Uterus (tissue), 2 donors: ENCODE data around the gene NBAS.

Experiments
- POLR2A ChIP-seq, 2 donors: fragments of 450-650 bp; IDR thresholded peaks; one replicate each; pipeline ENCODE4 v1.6.1; 2016; ENCODE audit warnings: antibody characterized with exemption in 2 of 2, mild to moderate bottlenecking in 1 of 2, moderate library complexity in 1 of 2
- TF ChIP-seq, protein P1 (sequence below), 4 experiments: fragments of 200-600 bp in 2 of 4; fragments of 450-650 bp in 2 of 4; sonication (generic) in 2 of 4; IDR thresholded peaks; one replicate each; pipeline ENCODE4 v1.5.1; 2016 to 2019; ENCODE audit warnings: antibody characterized with exemption in 4 of 4, mild to moderate bottlenecking in 2 of 4, moderate library complexity in 1 of 4

DNA sequence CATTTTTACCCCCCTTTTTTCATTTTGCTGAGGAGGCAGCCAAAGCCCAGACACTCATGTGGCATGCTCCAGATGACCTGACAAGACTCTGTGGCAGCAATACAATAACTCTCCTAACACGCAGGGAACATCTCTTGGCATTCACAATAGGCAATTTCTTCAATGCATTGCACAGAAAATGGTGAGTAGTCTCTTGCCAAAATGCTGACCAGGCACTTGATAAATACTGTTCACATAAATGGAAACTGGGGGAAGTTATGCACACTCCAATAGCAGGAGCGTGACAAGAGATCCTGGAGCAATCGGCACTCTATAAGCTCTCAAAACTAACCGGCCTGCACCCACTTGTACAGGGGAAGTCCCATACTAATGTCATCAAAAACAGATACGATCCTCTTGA is 66.3 kb downstream of the NBAS start:
- TF ChIP-seq POLR2A (IDR thresholded peaks at IDR 0.05) = no peak
- TF ChIP-seq, protein P1, sequence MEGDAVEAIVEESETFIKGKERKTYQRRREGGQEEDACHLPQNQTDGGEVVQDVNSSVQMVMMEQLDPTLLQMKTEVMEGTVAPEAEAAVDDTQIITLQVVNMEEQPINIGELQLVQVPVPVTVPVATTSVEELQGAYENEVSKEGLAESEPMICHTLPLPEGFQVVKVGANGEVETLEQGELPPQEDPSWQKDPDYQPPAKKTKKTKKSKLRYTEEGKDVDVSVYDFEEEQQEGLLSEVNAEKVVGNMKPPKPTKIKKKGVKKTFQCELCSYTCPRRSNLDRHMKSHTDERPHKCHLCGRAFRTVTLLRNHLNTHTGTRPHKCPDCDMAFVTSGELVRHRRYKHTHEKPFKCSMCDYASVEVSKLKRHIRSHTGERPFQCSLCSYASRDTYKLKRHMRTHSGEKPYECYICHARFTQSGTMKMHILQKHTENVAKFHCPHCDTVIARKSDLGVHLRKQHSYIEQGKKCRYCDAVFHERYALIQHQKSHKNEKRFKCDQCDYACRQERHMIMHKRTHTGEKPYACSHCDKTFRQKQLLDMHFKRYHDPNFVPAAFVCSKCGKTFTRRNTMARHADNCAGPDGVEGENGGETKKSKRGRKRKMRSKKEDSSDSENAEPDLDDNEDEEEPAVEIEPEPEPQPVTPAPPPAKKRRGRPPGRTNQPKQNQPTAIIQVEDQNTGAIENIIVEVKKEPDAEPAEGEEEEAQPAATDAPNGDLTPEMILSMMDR (IDR thresholded peaks at IDR 0.05) = no peak
